Measurements from ENCODE around the gene ZRANB3.

The ZRANB3 gene

DNA sequence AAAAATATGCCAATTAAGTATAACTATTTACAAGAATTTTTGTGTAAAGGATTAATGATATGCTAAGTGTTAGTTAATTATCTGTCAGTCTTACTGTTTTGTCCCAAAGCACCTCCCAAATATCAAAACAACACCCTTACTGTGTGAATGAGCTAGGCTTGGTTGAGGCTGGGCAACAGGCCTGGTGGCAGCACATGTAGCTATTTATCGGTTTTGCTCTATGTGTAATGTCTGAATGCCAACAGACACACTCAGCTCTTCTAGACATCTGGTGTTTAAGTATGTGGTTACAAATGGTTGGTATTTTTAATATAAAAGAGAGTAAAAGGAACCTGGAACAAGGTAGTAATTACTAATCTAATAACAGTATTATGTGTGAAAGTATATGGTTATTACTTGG, 303.6 kb downstream of the ZRANB3 start:
- Histone ChIP-seq H3K27me3 (ENCODE audit: insufficient read depth, low read length, poor library complexity, severe bottlenecking) (no peaks in the 10 kb centered on the region), H3K4me3 (ENCODE audit: low read length, poor library complexity, severe bottlenecking) (no peak overlapping the region), H3K9me2 (replicated peaks; ENCODE audit: low read depth, low read length) (no peaks in the 10 kb centered on the region), H3K79me2 (ENCODE audit: insufficient read depth, low read length) (no peaks in the 10 kb centered on the region), H4K20me1 (ENCODE audit: insufficient read depth, low read length, poor library complexity, severe bottlenecking) (no peaks in the 10 kb centered on the region), H3K4me2 (ENCODE audit: low read depth, low read length, poor library complexity, severe bottlenecking) (no peak overlapping the region), H3K9ac (ENCODE audit: low read depth, low read length, poor library complexity, severe bottlenecking) (no peak overlapping the region), H3F3A (ENCODE audit: low read depth) (no peaks in the 10 kb centered on the region), H3K4me1 (ENCODE audit: insufficient read depth, low read length, poor library complexity, severe bottlenecking) (no peaks in the 10 kb centered on the region), H2AFZ (ENCODE audit: low read length) (no peak overlapping the region), H3K9me3 (ENCODE audit: insufficient read depth, low read depth, low read length) (no peaks in the 10 kb centered on the region), H3K36me3 (ENCODE audit: insufficient read depth, low read length) (peaks cover 3% of the 10 kb centered on the region; the same call in 1 of the 2 replicates)
- TF ChIP-seq CTCF (conservative IDR thresholded peaks at IDR 0.05; ENCODE audit: low read length) (no peak), EZH2phosphoT487 (IDR thresholded peaks at IDR 0.05; ENCODE audit: borderline replicate concordance) (no peak)

GRCh38 chr2:135226961-135227360, 304.1 kb downstream of the ZRANB3 start:
- Histone ChIP-seq H3F3A (ENCODE audit: low read depth) (no peaks in the 10 kb centered on the region), H3K9ac (ENCODE audit: low read depth, low read length, poor library complexity, severe bottlenecking) (no peak overlapping the region), H3K4me2 (ENCODE audit: low read depth, low read length, poor library complexity, severe bottlenecking) (no peak overlapping the region), H2AFZ (ENCODE audit: low read length) (no peak overlapping the region), H4K20me1 (ENCODE audit: insufficient read depth, low read length, poor library complexity, severe bottlenecking) (no peaks in the 10 kb centered on the region), H3K4me3 (ENCODE audit: low read length, poor library complexity, severe bottlenecking) (no peak overlapping the region), H3K9me2 (replicated peaks; ENCODE audit: low read depth, low read length) (no peaks in the 10 kb centered on the region), H3K36me3 (ENCODE audit: insufficient read depth, low read length) (peaks cover 3% of the 10 kb centered on the region; the same call in 1 of the 2 replicates), H3K27me3 (ENCODE audit: insufficient read depth, low read length, poor library complexity, severe bottlenecking) (no peaks in the 10 kb centered on the region), H3K4me1 (ENCODE audit: insufficient read depth, low read length, poor library complexity, severe bottlenecking) (no peaks in the 10 kb centered on the region), H3K79me2 (ENCODE audit: insufficient read depth, low read length) (no peaks in the 10 kb centered on the region), H3K9me3 (ENCODE audit: insufficient read depth, low read depth, low read length) (no peaks in the 10 kb centered on the region)
- no peak for TF ChIP-seq CTCF (conservative IDR thresholded peaks at IDR 0.05; ENCODE audit: low read length)
- no peak for TF ChIP-seq EZH2phosphoT487 (IDR thresholded peaks at IDR 0.05; ENCODE audit: borderline replicate concordance)

- no peak overlapping the region for H3K4me2 ChIP-seq (ENCODE audit: low read depth, low read length, poor library complexity, severe bottlenecking)
- TF ChIP-seq EZH2phosphoT487 (IDR thresholded peaks at IDR 0.05; ENCODE audit: borderline replicate concordance) (no peak), CTCF (conservative IDR thresholded peaks at IDR 0.05; ENCODE audit: low read length) (no peak)
- no peaks in the 10 kb centered on the region for H3K9me2 ChIP-seq (replicated peaks; ENCODE audit: low read depth, low read length)
- H4K20me1 ChIP-seq (ENCODE audit: insufficient read depth, low read length, poor library complexity, severe bottlenecking) = no peaks in the 10 kb centered on the region
- no peak overlapping the region for H3K4me3 ChIP-seq (ENCODE audit: low read length, poor library complexity, severe bottlenecking)
- no peak overlapping the region for H3K9ac ChIP-seq (ENCODE audit: low read depth, low read length, poor library complexity, severe bottlenecking)
- H3K9me3 ChIP-seq (ENCODE audit: insufficient read depth, low read depth, low read length) = no peaks in the 10 kb centered on the region
- peaks cover 3% of the 10 kb centered on the region; the same call in 1 of the 2 replicates for H3K36me3 ChIP-seq (ENCODE audit: insufficient read depth, low read length)
- no peaks in the 10 kb centered on the region for H3K4me1 ChIP-seq (ENCODE audit: insufficient read depth, low read length, poor library complexity, severe bottlenecking)
- no peaks in the 10 kb centered on the region for H3K27me3 ChIP-seq (ENCODE audit: insufficient read depth, low read length, poor library complexity, severe bottlenecking)
- no peaks in the 10 kb centered on the region for H3F3A ChIP-seq (ENCODE audit: low read depth)
- H3K79me2 ChIP-seq (ENCODE audit: insufficient read depth, low read length) = no peaks in the 10 kb centered on the region
- no peak overlapping the region for H2AFZ ChIP-seq (ENCODE audit: low read length)
Measured at GRCh38 chr2:135225781-135226180, 305.2 kb downstream of the ZRANB3 start.
